GM19397 (cell line): ENCODE results near the gene CREBBP.

Experiments
- ATAC-seq: cut with Tn5 transposase; IDR thresholded peaks from one replicate; pipeline ENCODE4 v1.9.1; 2021; ENCODE audit warnings: mild to moderate bottlenecking, moderate library complexity; ENCODE audit not compliant: unreplicated experiment

Gene CREBBP

DNA sequence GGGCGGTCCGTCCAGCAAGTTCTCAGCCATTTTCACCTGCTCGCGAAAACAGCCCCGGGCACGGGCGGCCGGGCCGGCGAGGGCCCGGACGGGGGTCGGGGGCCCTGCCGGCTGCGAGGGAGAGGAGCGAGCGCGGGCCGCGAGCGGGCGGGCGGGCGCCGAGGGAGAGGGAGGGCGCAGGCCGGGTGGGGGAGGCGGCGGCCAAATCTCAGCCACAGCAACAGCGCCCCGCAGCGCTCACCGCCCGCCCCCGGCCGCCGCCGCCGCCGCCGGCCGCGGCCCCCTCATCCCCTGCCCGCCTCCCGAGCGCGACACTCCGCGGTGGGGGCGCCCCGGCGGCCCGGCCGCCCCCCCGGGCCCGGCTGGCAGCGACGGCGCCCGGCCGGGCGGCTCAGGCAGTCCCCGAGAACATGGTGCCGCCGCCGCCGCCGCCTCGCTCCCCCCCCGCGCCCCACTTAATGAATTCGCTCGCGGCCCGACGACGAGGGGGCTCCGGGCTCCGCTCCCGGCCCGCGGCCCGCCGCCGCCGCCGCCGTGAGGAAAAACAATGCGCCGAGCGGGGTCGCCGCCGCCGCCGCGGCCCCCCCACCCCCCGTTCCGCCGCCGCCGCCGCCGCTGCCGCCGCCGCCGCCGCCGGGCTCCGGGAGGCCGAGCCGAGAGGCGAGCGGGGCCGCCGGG lies 487 bp downstream of the CREBBP start:
- ATAC-seq: peak; percentile 67

DNA sequence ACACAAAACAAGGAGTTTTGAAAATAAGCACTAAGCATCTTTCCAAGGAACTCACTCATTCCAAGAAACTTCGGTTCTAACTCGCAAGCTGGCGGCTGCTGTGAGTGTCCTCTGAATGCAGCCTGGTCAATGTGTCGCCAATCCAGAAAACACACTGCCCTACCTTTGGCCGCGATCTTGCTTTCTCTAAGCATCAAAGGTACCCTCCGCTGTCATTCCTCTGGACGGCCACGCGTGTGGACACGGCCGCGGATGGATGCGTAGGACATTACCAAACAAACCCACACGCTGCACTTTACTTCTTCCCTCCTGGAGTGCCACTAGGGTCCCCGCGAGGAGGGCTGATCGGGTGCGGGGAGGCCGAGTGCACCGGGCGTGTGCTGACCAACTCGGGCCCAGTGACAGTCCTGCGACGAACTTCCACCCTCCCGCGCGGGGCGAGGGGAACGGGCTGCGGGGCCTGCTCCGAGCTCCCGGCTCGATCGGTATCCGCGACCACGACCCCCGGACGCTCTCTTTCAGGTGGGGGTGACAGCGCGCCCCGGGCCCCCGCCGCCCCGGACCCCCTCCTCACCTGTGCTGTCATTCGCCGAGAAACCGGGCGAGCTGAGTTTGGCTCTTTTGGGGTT lies 1.1 kb downstream of the CREBBP start:
- peak; percentile 9 for ATAC-seq

DNA sequence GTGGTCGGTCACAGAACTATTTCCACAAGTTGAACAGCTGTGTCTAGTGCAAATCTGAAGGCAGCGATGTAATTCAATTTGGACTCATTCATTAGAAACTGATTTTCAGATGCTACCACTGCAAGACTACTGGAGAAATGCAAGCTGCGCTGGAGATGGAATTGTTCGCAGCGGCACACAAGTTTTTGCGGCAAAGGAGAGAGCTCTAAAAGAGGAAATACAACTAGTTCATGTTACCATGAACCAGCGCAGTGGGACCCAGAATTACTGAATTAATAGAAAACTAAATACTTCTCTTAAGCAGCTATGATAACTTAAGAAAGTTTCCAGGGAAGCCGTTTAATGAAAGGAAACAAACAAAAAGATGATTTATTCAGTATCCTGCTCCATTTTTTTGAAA lies 1.9 kb downstream of the CREBBP start:
- ATAC-seq: no peak

DNA sequence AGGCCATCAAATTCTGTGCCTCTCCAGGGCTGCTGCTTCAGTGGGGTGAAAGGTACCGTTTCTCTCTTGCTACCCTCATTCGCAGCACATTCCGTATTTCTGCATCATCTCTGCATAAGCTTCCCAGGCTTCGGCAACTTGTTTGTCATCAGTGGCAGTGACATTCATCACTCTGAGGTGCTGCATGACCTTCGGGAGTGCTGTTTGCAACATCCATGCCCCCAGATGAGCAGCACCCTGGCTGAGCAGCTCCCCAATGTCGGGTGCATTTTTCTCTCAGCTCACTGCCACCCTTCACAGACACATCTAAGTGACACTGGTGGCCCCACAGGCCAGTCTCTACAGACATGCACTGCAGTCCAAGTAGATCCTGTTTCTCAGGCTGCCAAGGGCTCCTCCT lies 3.8 kb downstream of the CREBBP start:
- ATAC-seq: no peak

DNA sequence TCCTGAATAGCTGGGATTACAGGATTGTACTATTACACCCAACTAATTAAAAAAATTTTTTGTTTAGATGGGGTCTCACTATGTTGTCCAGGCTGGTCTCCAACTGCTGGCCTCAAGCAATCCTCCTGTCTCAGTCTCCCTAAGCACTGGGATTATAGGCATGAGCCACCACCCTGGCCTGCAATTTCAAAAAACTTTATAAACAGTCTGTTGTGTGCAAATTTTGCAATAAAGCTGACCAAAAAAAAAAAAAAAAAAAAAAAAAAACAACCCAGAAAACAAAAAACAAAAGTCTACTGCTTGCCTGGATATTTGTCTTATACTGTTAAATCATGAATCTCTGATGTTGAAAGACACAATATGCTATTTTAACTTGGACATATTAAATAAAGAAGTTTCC lies 4.4 kb downstream of the CREBBP start:
- no peak for ATAC-seq

DNA sequence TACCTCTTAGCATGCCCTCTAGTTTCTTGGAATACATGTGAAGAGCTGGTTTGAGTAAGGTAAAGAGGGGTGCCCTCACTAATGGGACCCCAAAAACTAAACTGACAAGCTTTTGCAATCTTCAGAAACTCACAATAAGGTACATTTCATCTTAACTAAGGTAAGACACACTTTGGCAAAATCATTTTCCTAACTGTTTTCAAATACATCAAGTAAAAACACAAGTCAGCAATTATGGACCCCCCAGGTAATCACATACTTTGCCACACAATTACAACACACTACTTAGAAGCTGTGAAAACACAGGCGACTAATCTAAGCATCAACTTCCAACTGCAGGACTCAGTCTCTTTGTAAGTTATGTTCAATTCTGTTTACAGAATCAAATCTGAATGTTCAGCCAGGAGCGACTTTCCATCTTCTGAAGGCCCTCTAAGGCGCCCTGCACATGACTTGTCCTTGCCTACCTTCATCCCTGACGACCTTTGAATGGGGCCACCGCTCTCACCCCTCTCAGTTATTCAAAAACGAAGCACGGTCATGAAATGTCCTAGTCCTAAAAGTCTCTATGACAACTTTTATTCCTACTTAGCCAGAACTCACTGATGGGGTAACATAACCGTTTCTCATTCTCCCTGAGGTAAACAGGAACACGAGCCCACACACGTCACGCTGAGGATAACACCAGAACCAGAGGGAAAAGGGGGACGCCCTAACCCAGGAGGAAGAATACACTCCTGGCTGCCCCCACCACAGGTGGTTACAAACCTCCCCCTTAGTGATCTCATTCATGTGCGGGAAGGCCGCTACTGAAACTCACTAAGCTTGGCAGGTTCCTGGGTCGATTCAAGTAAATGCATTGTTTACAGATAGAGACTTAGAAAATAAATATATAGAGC lies 5.5 kb downstream of the CREBBP start:
- ATAC-seq: no peak

DNA sequence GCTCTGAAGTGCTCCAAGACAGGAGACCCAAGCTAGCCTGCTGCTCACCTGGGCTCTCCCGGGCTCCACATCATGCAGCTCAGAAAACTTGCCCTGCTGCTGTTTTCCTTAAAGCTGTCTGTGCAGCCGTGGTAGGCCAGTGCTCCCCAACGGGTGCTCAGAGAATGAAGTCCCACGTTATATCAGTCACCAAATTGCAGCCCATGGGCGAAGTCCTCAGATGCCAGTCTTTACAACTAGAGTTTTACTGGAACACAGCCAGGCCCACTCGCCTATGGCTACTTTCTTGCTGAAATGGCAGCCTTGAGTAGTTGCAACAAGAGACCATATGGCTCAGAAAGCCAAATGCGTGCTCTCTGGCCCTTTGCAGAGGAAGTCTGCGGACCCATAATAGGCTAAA lies 6.3 kb downstream of the CREBBP start:
- ATAC-seq: no peak

DNA sequence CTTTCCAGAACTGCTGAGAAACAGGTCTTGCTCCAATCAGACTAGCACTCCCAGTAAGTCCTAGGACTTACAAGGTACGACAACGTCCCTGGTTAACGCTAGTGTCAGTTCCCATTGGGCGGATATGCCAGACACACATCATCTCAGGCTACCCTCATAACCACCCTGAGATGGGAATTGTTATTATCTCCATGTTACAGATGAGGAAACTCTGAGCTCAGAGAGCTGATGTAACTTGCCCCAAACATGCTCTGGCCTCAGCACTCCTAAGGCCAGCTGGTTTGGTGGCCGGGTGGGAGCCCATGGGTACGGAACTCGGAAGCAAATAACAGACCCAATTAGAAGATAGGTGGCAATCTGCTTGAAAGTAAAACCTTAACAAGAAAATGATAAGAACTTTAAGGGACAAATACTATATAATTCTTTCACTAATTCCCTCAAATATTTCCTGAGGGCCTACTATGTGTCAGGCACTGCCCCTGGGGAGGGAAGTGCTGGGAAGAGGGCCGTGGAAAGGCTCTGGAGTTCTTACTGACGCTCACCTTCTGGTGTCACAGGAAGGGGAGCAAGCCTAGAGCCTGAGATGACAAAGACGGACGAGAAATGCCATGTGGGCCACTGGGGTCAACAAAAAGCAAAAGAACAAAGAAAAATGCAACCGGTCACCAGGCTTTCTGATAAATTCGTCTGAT lies 6.9 kb downstream of the CREBBP start:
- ATAC-seq: no peak

DNA sequence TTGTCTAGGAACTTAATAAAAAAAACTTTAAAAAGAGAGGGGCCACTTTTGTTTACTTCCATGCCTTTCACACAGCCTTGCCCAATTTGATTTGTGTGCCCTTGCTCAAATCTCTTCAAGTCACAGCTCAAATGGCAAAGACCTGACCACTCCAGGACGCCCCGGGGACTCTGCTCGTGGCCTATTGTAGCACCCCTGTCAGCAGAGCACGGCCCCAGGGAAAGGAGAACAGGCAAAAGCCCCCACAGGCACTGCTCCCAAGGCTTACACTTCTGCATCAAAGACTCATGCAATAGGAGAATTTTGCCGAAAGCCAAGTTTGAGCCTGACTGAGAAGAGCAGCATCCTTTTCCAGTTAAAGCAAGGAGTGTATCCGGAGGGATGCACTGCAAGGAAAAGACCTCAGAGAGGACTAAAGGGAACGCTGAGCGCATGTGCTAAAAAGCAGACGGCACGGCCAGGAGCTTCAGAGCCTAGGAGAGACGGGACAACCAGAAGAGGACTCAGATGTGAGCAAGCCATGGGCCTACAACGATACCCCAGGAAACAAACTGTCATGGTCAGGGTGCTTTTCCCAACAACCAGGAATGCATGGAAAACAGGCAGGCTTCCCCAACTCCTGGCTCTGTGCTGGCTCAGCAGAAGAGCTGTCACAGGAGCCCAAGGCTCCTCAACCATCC lies 8.2 kb downstream of the CREBBP start:
- ATAC-seq: no peak

DNA sequence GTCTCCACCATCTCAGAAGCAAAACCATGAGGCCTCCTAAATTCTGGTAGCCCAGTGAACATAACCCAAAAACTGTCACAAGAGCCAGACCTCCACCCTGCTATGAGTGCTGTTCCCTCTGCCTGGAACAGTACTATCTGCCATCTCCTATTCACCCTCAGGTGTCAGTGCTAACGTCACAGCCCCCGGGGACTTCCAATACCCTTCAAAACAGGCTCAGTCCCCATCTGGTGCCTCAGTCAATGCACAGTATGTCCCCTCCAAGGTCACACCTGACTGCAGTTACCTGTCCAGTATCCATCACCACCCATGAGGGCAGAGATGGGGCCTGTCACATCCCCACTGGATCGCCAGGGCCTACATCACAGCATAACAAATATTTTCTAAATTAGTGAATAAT lies 11.5 kb downstream of the CREBBP start:
- no peak for ATAC-seq

DNA sequence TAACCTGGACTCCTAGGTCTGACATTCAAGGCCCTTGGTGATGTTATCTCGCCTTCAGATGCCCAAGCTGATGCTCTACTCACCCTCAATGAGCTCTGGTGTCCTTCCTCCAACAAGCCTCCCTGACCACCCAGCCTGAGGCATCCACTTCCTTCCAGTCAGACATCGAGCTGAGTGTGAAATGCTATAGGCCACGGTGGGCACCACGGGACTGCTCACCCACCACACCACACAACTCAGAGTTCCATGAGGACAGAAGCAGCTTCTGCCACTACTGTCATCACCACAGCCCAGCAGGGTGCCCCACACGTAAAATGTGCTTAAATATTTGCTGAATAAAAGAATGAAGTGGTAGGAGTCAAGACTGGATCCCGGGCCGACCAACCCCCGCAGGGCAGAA lies 12.0 kb downstream of the CREBBP start:
- no peak for ATAC-seq

DNA sequence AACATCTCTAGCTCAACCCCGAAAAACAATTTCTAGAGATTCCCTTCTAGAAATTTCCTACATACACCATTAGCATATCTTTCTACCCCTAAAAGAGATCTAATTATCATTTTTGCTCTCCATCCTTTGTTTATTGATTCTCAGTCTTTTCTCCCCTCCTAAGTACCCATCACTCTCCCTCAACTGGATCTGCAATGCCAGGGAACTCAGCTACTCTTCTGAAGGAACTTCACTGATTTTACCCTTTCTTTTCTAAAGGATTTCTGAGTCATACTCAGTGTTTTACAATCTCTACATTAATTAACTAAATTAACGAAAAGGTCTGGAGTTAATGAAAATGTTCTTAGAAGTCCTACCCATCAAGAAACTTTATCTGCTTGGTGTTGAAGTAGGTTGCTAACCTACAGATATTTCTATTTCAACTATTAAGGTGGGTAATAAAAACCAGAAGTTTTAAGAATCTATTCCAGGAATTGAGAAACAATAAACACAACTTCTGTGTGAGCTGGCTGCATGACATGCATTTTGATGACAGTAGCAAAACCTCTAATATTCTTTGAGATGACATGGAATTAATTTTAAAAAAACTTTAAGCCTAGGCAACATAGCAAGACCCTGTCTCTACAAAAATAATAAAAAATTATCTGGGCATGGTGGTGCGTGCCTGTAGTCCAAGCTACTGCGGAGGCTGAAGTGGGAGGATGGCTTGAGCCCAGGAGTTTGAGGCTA lies 13.6 kb downstream of the CREBBP start:
- ATAC-seq: no peak

DNA sequence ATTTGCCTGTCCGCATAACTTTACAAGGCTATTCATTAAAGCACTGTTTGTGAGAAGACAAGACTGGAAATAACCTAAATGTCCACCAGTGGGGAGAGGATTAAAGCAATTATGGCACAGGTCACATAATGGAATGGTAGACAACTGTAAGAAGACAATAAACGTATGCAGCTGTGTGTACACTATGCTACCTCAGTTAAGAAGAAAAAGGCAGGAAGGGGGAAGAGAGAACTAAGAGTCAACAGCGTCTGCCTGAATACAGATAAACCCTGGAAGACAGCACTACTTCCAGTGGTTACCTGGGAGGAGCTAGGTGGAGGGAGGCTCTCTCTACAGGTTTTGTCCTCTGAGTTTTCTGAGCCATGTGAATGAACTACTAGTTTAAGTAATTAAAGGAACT lies 15.3 kb downstream of the CREBBP start:
- no peak for ATAC-seq

DNA sequence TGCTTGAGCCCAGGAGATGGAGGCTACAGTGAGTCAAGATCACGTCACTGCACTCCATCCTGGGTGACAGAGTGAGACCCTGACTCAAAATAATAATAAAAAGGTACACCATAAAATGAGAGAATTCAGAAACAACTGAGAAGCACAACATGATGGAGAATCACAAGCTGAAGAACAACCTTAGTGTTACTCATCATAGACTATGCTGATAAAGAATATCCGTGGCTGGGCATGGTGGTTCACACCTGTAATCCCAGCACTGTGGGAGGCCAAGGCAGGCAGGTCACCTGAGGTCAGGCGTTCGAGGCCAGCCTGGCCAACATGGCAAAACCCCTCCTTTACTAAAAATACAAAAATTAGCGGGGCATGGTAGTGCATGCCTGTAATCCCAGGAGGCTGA lies 16.0 kb downstream of the CREBBP start:
- ATAC-seq: no peak

DNA sequence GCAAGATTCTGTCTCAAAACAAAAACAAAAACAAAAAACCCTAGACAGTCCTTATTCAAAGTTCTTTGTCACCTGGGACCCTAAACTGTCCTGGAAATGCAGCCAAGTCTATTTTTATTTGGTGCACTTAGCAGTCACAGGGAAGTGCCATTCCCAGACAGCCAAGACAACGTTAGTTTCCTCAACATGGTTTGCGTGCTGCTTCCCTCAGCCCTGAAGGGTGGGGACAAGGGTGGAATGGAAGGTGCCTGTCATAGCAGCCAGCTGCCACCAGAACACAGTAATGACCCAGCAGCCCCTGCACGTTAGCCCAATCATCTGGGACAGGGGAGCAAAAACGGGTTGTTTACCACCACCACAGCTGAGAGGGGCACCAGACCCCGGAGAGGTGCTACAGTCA lies 16.9 kb downstream of the CREBBP start:
- no peak for ATAC-seq

DNA sequence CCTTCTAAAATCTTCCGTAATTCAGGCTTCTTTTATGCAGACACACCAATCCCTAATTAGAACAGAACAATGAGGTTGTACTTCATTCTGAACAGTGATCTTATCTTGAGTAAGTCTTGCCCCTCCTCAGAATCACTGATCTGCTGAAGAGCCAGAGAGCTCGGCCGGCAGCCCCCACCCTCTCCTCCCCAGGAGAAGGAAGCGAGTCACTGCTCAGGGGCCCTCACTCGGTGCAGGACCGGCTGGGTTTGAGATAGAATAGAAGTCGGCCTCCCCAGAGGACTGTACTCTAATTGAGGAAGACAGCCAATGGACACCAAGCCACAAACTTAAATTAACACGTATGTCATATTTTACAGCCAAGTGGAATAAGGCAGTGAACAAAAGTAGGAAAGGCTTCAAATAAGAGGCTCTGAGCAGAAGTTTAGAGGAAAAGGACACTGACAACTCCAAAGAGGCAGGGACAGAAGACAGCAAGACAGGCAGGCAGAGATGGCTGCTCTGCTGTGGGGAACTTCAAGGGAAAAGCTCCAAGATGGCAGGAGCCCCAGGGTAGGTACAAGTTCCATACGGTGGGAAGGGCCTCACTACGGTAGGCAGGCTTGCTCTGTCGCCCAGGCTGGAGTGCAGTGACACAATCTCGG lies 18.6 kb downstream of the CREBBP start:
- ATAC-seq: no peak

DNA sequence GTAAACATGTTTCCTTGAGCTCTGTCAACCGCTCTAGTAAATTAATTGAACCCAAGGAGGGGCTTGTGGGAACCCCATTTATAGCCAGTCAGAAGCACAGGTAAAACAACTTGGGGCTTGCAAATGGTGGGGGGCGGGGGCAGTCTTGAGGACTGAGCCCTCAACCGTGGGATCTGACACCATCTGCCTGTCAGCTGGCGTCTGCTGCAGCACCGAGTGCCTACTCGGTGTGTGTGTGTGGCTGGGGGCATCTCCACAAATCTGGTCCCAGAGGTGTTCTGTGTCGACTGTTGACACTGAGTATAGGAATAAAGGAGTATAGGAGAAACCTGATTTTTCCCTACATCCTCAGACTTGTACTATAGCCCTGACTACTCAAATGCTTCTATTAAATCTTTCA lies 20.6 kb downstream of the CREBBP start:
- ATAC-seq: no peak

DNA sequence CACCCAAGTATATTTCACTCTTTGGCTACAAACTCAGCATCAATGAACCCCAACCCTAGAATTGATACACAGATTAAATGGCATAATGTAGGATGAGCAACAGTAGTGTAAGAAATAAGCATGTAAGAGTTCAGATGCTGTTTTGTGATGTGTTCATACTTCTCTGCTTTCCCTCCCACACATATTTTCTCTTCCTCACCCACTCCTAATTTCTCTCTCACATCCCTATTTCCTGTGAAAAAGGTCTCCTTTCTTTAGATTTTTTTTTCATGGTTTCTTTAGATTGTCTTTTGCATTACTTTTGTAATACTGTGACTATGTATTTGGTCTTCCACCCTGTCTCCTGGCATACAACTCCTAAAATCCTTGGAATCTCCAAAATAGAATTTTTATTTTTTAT lies 21.7 kb downstream of the CREBBP start:
- no peak for ATAC-seq

DNA sequence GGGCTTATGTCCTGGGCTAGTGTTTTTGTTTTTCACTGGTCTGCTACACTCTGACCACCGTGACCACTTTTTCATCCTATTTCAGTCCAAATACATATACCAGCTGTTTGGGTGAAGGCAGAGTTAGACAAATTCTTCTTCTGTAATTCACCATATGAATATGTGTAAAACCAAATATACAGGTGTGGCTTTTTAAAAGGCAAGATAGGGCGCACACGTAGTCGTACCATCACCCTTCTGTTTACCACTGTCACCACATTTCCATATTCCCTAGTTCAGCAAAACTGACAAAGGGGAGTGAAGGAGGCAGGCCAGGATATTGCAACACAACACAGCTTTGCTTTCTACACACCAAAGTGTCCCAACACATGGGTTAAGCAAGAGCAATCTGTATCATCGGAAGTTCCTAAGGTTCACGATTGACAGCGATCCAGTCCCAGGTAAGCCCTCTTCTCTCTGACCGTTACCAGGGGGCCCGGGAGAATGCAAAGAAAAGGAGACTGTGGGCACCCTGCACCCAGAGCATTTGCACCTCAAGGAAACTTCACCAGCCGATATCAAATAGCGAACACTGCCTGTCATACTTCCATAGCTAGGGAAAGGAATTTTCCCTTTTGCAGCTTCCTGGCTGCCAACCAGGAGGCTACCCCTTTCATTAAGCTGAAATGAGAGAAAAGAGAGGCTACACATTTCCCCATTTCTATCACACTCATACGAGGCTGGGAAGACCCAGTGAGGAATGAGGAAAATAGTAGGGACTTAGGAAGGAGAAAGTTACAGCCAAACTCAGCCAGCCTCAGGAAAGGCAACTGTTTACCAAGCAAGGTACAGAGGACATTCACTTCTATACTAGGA lies 23.1 kb downstream of the CREBBP start:
- no peak for ATAC-seq
